SK-N-SH treated with all-trans-retinoic acid at 6 μM for 48 hours (cell line): Measurements from ENCODE around the gene FAM89B.

Experiments used
- ATAC-seq: fragments of 200-7000 bp; cut with Tn5 transposase; 3 replicates; pipeline ENCODE4 v1.9.1; 2020; ENCODE audit warnings: mild to moderate bottlenecking, moderate library complexity
- ARNTL ChIP-seq: fragments of 450-650 bp; formaldehyde crosslinking; IDR thresholded peaks from 2 replicates; pipeline ENCODE4 v1.5.0; 2020; ENCODE audit warnings: low read depth, mild to moderate bottlenecking, moderate library complexity, borderline replicate concordance
- BACH2 ChIP-seq: fragments of 250-450 bp; sonication (Bioruptor Pico); IDR thresholded peaks from 2 replicates; pipeline ENCODE4 v1.9.0; 2021; ENCODE audit warnings: mild to moderate bottlenecking, borderline replicate concordance
- CSDC2 ChIP-seq: fragments of 250-450 bp; sonication (Bioruptor Pico); IDR thresholded peaks from 2 replicates; pipeline ENCODE4 v1.5.0; 2020; ENCODE audit warnings: mild to moderate bottlenecking, moderate library complexity
- CSRNP3 ChIP-seq: fragments of 250-450 bp; sonication (Bioruptor Pico); IDR thresholded peaks from 2 replicates; pipeline ENCODE4 v1.5.1; 2021; ENCODE audit warnings: mild to moderate bottlenecking, moderate library complexity
- ESRRG ChIP-seq: fragments of 250-450 bp; sonication (Bioruptor Pico); IDR thresholded peaks from 2 replicates; pipeline ENCODE4 v1.6.1; 2021; ENCODE audit warnings: mild to moderate bottlenecking
- GLIS3 ChIP-seq: fragments of 250-450 bp; sonication (Bioruptor Pico); IDR thresholded peaks from 2 replicates; pipeline ENCODE4 v1.5.0; 2020; ENCODE audit warnings: mild to moderate bottlenecking, moderate library complexity
- ISL1 ChIP-seq: fragments of 250-450 bp; sonication (Bioruptor Pico); IDR thresholded peaks from 2 replicates; pipeline ENCODE4 v2.1.2; 2022; ENCODE audit warnings: mild to moderate bottlenecking, moderate library complexity
- OSR1 ChIP-seq: fragments of 250-450 bp; sonication (Bioruptor Pico); IDR thresholded peaks from 2 replicates; pipeline ENCODE4 v1.8.0; 2022; ENCODE audit warnings: moderate library complexity, mild to moderate bottlenecking, inconsistent platforms
- PATZ1 ChIP-seq: fragments of 250-450 bp; sonication (Bioruptor Pico); IDR thresholded peaks from 2 replicates; pipeline ENCODE4 v1.8.0; 2020; ENCODE audit warnings: mild to moderate bottlenecking, moderate library complexity, borderline replicate concordance
- PPARA ChIP-seq: fragments of 250-450 bp; sonication (Bioruptor Pico); IDR thresholded peaks from 2 replicates; pipeline ENCODE4 v1.5.0; 2020; ENCODE audit warnings: mild to moderate bottlenecking, borderline replicate concordance
- RARB ChIP-seq: fragments of 250-450 bp; sonication (Bioruptor Pico); IDR thresholded peaks from 2 replicates; pipeline ENCODE4 v1.8.0; 2021; ENCODE audit warnings: mild to moderate bottlenecking, moderate library complexity
- SNAI2 ChIP-seq: fragments of 250-450 bp; sonication (Bioruptor Pico); IDR thresholded peaks from 2 replicates; pipeline ENCODE4 v1.5.0; 2020; ENCODE audit warnings: mild to moderate bottlenecking, moderate library complexity
- TCF4 ChIP-seq: fragments of 250-450 bp; sonication (Bioruptor Pico); IDR thresholded peaks from 2 replicates; pipeline ENCODE4 v1.8.0; 2021; ENCODE audit warnings: mild to moderate bottlenecking, moderate library complexity, borderline replicate concordance
- ZC3H10 ChIP-seq: fragments of 250-450 bp; sonication (Bioruptor Pico); IDR thresholded peaks from 2 replicates; pipeline ENCODE4 v1.5.1; 2021; ENCODE audit warnings: mild to moderate bottlenecking, moderate library complexity
- ZFP3 ChIP-seq: fragments of 250-450 bp; sonication (Bioruptor Pico); IDR thresholded peaks from 2 replicates; pipeline ENCODE4 v1.5.0; 2020; ENCODE audit warnings: mild to moderate bottlenecking, moderate library complexity
- ZNF565 ChIP-seq: fragments of 450-650 bp; formaldehyde crosslinking; conservative IDR thresholded peaks from 2 replicates; pipeline ENCODE4 v1.5.0; 2020; ENCODE audit warnings: low read depth, mild to moderate bottlenecking, moderate library complexity
- ZNF70 ChIP-seq: fragments of 450-650 bp; formaldehyde crosslinking; IDR thresholded peaks from 2 replicates; pipeline ENCODE4 v1.5.0; 2020; ENCODE audit warnings: mild to moderate bottlenecking, moderate library complexity
- TF ChIP-seq, protein P1 (sequence below): fragments of 250-450 bp; sonication (Bioruptor Pico); IDR thresholded peaks from 2 replicates; pipeline ENCODE4 v1.8.0; 2021; ENCODE audit warnings: low read depth, mild to moderate bottlenecking, moderate library complexity, borderline replicate concordance
- TF ChIP-seq, protein P2 (sequence below): fragments of 250-450 bp; sonication (Bioruptor Pico); IDR thresholded peaks from 2 replicates; pipeline ENCODE4 v1.5.0; 2020; ENCODE audit warnings: mild to moderate bottlenecking, moderate library complexity

Gene FAM89B

DNA sequence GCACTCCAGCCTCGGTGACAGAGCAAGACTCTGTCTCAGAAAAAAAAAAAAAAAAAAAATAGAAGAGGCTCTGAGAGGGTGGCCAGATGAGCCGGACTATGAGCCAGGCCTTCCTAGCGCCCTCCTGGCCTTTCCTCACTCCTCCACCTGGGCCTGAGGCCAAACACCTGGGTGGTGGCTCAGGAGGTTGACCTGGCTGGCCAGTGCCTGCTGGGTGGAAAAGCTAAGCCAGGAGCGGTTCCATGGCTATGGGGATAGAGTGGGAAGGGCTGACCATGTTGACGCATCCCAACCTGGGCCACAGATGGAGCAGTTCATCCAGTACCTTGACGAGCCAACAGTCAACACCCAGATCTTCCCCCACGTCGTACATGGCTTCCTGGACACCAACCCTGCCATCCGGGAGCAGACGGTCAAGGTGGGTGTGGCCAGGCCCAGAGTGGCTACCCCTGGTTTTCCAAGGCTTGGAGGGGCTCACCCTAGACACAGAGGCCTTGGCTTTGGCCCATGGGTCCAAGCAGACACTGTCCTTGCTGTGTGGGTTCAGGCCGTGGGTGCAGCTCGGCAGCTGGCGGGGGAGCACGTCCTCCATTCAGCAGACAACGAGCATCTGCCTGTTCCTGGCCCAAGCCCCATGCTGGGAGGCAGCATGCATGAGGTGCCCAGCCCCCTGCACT, 39.8 kb upstream of the FAM89B start:
- ATAC-seq, result no peak
- TF ChIP-seq, protein P1, sequence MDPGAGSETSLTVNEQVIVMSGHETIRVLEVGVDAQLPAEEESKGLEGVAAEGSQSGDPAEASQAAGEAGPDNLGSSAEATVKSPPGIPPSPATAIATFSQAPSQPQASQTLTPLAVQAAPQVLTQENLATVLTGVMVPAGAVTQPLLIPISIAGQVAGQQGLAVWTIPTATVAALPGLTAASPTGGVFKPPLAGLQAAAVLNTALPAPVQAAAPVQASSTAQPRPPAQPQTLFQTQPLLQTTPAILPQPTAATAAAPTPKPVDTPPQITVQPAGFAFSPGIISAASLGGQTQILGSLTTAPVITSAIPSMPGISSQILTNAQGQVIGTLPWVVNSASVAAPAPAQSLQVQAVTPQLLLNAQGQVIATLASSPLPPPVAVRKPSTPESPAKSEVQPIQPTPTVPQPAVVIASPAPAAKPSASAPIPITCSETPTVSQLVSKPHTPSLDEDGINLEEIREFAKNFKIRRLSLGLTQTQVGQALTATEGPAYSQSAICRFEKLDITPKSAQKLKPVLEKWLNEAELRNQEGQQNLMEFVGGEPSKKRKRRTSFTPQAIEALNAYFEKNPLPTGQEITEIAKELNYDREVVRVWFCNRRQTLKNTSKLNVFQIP (CRISPR knock-in tag), result no peak
- TF ChIP-seq OSR1 (CRISPR knock-in tag) (no peak), ZNF565 (CRISPR knock-in tag) (no peak), CSRNP3 (no peak), ESRRG (CRISPR knock-in tag) (no peak), PPARA (CRISPR knock-in tag) (no peak), CSDC2 (CRISPR knock-in tag) (no peak), ARNTL (CRISPR knock-in tag) (no peak), PATZ1 (CRISPR knock-in tag) (no peak), ISL1 (CRISPR knock-in tag) (no peak), ZNF70 (CRISPR knock-in tag) (no peak), BACH2 (no peak), GLIS3 (no peak)
- TF ChIP-seq, protein P2, sequence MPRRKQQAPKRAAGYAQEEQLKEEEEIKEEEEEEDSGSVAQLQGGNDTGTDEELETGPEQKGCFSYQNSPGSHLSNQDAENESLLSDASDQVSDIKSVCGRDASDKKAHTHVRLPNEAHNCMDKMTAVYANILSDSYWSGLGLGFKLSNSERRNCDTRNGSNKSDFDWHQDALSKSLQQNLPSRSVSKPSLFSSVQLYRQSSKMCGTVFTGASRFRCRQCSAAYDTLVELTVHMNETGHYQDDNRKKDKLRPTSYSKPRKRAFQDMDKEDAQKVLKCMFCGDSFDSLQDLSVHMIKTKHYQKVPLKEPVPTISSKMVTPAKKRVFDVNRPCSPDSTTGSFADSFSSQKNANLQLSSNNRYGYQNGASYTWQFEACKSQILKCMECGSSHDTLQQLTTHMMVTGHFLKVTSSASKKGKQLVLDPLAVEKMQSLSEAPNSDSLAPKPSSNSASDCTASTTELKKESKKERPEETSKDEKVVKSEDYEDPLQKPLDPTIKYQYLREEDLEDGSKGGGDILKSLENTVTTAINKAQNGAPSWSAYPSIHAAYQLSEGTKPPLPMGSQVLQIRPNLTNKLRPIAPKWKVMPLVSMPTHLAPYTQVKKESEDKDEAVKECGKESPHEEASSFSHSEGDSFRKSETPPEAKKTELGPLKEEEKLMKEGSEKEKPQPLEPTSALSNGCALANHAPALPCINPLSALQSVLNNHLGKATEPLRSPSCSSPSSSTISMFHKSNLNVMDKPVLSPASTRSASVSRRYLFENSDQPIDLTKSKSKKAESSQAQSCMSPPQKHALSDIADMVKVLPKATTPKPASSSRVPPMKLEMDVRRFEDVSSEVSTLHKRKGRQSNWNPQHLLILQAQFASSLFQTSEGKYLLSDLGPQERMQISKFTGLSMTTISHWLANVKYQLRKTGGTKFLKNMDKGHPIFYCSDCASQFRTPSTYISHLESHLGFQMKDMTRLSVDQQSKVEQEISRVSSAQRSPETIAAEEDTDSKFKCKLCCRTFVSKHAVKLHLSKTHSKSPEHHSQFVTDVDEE (CRISPR knock-in tag), result no peak

DNA sequence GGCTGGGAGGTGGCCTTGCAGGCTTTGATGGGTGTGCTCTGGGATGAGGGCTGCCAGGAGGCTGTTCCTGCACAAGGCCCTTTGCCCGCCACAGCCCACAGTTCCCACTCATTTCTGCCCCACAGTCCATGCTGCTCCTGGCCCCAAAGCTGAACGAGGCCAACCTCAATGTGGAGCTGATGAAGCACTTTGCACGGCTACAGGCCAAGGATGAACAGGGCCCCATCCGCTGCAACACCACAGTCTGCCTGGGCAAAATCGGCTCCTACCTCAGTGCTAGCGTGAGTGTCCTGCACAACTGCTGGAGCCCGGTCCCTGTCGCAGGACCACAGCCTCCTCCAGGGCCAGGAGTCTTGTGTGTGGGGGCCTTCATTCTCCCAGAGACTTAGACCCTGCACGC, 37.2 kb upstream of the FAM89B start:
- TF ChIP-seq ESRRG (CRISPR knock-in tag), result no peak
- no peak for TF ChIP-seq ARNTL (CRISPR knock-in tag)
- TF ChIP-seq, protein P1 (CRISPR knock-in tag), result no peak
- no peak for TF ChIP-seq CSDC2 (CRISPR knock-in tag)
- no peak for TF ChIP-seq GLIS3
- ATAC-seq, result no peak; the same call in 2 of the 3 replicates

DNA sequence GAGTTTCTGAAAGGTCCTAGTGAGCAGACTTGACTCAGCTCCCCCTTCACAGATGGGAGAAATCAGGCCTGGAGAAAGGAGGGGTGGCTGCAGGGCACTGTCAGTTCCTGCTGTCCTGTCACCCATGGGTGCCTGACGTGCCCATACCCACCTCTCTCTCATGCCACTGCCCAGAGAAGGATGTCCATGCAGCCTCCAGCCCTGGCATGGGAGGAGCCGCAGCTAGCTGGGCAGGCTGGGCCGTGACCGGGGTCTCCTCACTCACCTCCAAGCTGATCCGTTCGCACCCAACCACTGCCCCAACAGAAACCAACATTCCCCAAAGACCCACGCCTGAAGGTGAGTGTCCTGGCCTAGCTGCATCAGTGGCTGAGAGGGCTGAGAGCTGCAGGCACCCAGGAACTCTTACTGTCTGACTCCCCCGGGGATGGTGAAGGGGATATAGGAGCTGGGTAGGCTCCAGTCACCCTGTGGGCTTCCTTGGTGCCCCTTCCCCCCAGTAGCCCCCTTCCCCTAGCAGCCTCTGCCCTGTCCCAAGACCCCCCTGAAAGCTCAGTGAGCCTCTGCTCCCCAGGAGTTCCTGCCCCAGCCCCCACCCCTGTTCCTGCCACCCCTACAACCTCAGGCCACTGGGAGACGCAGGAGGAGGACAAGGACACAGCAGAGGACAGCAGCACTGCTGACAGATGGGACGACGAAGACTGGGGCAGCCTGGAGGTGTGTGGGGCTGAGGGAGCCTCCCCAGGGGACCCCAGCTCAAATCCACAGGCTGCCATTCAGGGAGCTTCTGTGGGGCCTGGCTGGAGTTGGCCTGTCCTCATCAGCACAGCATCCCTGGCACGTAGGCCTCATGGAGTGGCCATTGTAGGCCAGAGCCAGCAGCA, 35.7 kb upstream of the FAM89B start:
- TF ChIP-seq PPARA (CRISPR knock-in tag) (no peak), CSDC2 (CRISPR knock-in tag) (no peak), ZNF70 (CRISPR knock-in tag) (no peak), GLIS3 (no peak), RARB (no peak), PATZ1 (CRISPR knock-in tag) (no peak), ZFP3 (CRISPR knock-in tag) (no peak), BACH2 (no peak), TCF4 (no peak), SNAI2 (CRISPR knock-in tag) (no peak), ZNF565 (CRISPR knock-in tag) (no peak), OSR1 (CRISPR knock-in tag) (no peak), ZC3H10 (CRISPR knock-in tag) (no peak), ESRRG (CRISPR knock-in tag) (no peak), ARNTL (CRISPR knock-in tag) (no peak)
- TF ChIP-seq, protein P1 (CRISPR knock-in tag), result no peak
- TF ChIP-seq, all 23 proteins: peak for 0
- no peak for ATAC-seq
